H1 (cell line): ENCODE measurements around the gene LCMT1. TPM values are rescaled to one million over a fixed set of nuclear protein-coding genes. Genes with fewer than 3 reads are reported as not detected.

Experiments used
- CTCF ChIA-PET: fragments of 300-600 bp; sonication (Branson Sonifier 250); formaldehyde crosslinking; loops from one replicate; lab custom pipeline; 2021; ENCODE audit not compliant: partially characterized antibody; lab: Charles Lee
- POLR2A ChIA-PET: fragments of 300-600 bp; sonication (Branson Sonifier 250); formaldehyde crosslinking; loops from one replicate; lab custom pipeline; 2021; ENCODE audit warnings: inconsistent platforms; ENCODE audit not compliant: partially characterized antibody; lab: Charles Lee
- DNase-seq, 2 experiments: peaks; one replicate each; pipeline versions ENCODE4 v3.0.0 to v3.0.0-alpha.2; 2010 to 2022; ENCODE audit warnings: low spot score in 2 of 2, low read depth in 1 of 2, mixed read lengths in 1 of 2
- FAIRE-seq: peaks from 2 replicates; lab custom pipeline; 2011; peaks lifted over from hg19 to GRCh38; lab: Jason Lieb, UNC
- H2AFZ ChIP-seq: 2 replicates; pipeline ENCODE4 v1.8.1; 2012; ENCODE audit warnings: low read length, inconsistent platforms
- H2AK5ac ChIP-seq: 2 replicates; pipeline ENCODE4 v1.6.1; 2013; ENCODE audit warnings: low read depth, low read length
- H2BK120ac ChIP-seq: replicated peaks from 2 replicates; pipeline ENCODE3; 2013; ENCODE audit warnings: low read depth, low read length, inconsistent platforms
- H2BK12ac ChIP-seq: 2 replicates; pipeline ENCODE4 v1.6.1; 2013; ENCODE audit warnings: low read depth, low read length
- H2BK15ac ChIP-seq: 2 replicates; pipeline ENCODE4 v1.6.1; 2013; ENCODE audit warnings: low read length
- H2BK20ac ChIP-seq: 2 replicates; pipeline ENCODE4 v1.6.1; 2013; ENCODE audit warnings: low read length
- H2BK5ac ChIP-seq: 2 replicates; pipeline ENCODE4 v1.6.1; 2013; ENCODE audit warnings: low read depth, low read length
- H3K14ac ChIP-seq: 2 replicates; pipeline ENCODE4 v1.6.1; 2013; ENCODE audit warnings: inconsistent platforms; ENCODE audit not compliant: insufficient read length
- H3K18ac ChIP-seq: 2 replicates; pipeline ENCODE4 v1.6.1; 2013; ENCODE audit warnings: low read length; ENCODE audit errors: extremely low read depth
- H3K23ac ChIP-seq: 2 replicates; pipeline ENCODE4 v1.6.1; 2013; ENCODE audit warnings: inconsistent platforms; ENCODE audit not compliant: insufficient read length
- H3K23me2 ChIP-seq: 2 replicates; pipeline ENCODE4 v1.6.1; 2013; ENCODE audit warnings: low read depth, low read length
- H3K27ac ChIP-seq: 2 replicates; pipeline ENCODE4 v1.6.1; 2011; ENCODE audit warnings: low read depth, low read length, inconsistent platforms
- H3K27me3 ChIP-seq, 4 experiments: replicated peaks in 1 of 4; 1 replicate in 1 of 4; 2 replicates in 3 of 4; pipeline versions ENCODE4 v1.6.1 to v1.8.1; 2011 to 2013; ENCODE audit warnings: low read length in 3 of 4, mild to moderate bottlenecking in 3 of 4, inconsistent platforms in 2 of 4, mixed read lengths in 2 of 4, moderate library complexity in 1 of 4; ENCODE audit not compliant: control insufficient read depth in 3 of 4, insufficient read depth in 3 of 4; ENCODE audit errors: extremely low read depth in 1 of 4
- H3K36me3 ChIP-seq, 4 experiments: 2 replicates each; pipeline versions ENCODE4 v1.6.1 to v1.8.1; 2011 to 2013; ENCODE audit warnings: mild to moderate bottlenecking in 4 of 4, low read length in 3 of 4, moderate library complexity in 2 of 4, control low read depth in 1 of 4, inconsistent platforms in 1 of 4; ENCODE audit not compliant: insufficient read depth in 4 of 4, control insufficient read depth in 2 of 4
- H3K4ac ChIP-seq: replicated peaks from 2 replicates; pipeline ENCODE3; 2013; ENCODE audit warnings: low read length, low read depth, mixed read lengths, inconsistent platforms; ENCODE audit not compliant: insufficient read length
- H3K4me1 ChIP-seq, 4 experiments: replicated peaks in 1 of 4; 1 replicate in 1 of 4; 2 replicates in 3 of 4; pipeline versions ENCODE4 v1.6.1 to v1.8.1; 2011 to 2013; ENCODE audit warnings: low read length in 3 of 4, inconsistent platforms in 2 of 4, mixed read lengths in 1 of 4; ENCODE audit not compliant: insufficient read depth in 4 of 4, control insufficient read depth in 3 of 4
- H3K4me2 ChIP-seq, 2 experiments: 2 replicates each; pipeline versions ENCODE4 v1.6.1 to v1.8.1; 2011 to 2013; ENCODE audit warnings: low read depth in 2 of 2, low read length in 2 of 2, control low read depth in 1 of 2, inconsistent platforms in 1 of 2, mild to moderate bottlenecking in 1 of 2; ENCODE audit not compliant: insufficient read depth in 1 of 2
- H3K4me3 ChIP-seq, 4 experiments: fragments of 200-600, 300-600 bp in 1 of 4; sonication (generic), shearing (Covaris generic), sonication (Bioruptor Twin) in 1 of 4; 2 replicates each; pipeline versions ENCODE4 v1.5.1 to v1.8.1; 2011 to 2016; ENCODE audit warnings: low read length in 4 of 4, low read depth in 3 of 4, control low read depth in 2 of 4, inconsistent platforms in 2 of 4, mild to moderate bottlenecking in 2 of 4, mixed read lengths in 1 of 4, moderate library complexity in 1 of 4; ENCODE audit not compliant: insufficient read depth in 2 of 4; ENCODE audit errors: extremely low read depth in 1 of 4
- H3K56ac ChIP-seq: replicated peaks from 2 replicates; pipeline ENCODE3; 2013; ENCODE audit warnings: low read depth, mild to moderate bottlenecking, mixed read lengths, low read length, inconsistent platforms; ENCODE audit not compliant: insufficient read length
- H3K79me1 ChIP-seq: 2 replicates; pipeline ENCODE4 v1.6.1; 2013; ENCODE audit warnings: low read depth, low read length, control low read depth
- H3K79me2 ChIP-seq, 2 experiments: 2 replicates each; pipeline versions ENCODE4 v1.6.1 to v1.8.1; 2012 to 2013; ENCODE audit warnings: low read length in 2 of 2, mild to moderate bottlenecking in 2 of 2, inconsistent platforms in 1 of 2; ENCODE audit not compliant: insufficient read depth in 2 of 2, control insufficient read depth in 1 of 2
- H3K9ac ChIP-seq, 4 experiments: replicated peaks in 1 of 4; 1 replicate in 1 of 4; 2 replicates in 3 of 4; pipeline versions ENCODE4 v1.6.1 to v1.8.1; 2011 to 2013; ENCODE audit warnings: low read depth in 3 of 4, low read length in 3 of 4, control low read depth in 2 of 4, mild to moderate bottlenecking in 2 of 4, moderate library complexity in 2 of 4, inconsistent platforms in 1 of 4; ENCODE audit errors: extremely low read depth in 1 of 4
- H3K9me3 ChIP-seq, 2 experiments: 2 replicates each; pipeline versions ENCODE4 v1.6.1 to v1.8.1; 2012 to 2013; ENCODE audit warnings: mild to moderate bottlenecking in 2 of 2, moderate library complexity in 2 of 2, control low read depth in 1 of 2, inconsistent platforms in 1 of 2, low read depth in 1 of 2, low read length in 1 of 2, mixed read lengths in 1 of 2; ENCODE audit not compliant: insufficient read depth in 2 of 2
- H4K20me1 ChIP-seq, 2 experiments: replicated peaks in 1 of 2; 2 replicates each; pipeline versions ENCODE3 to v1.8.1; 2011 to 2013; ENCODE audit warnings: inconsistent platforms in 2 of 2, low read length in 2 of 2, mild to moderate bottlenecking in 1 of 2; ENCODE audit not compliant: insufficient read depth in 2 of 2, control insufficient read depth in 1 of 2
- H4K5ac ChIP-seq: 2 replicates; pipeline ENCODE4 v1.6.1; 2013; ENCODE audit warnings: low read length, low read depth, mixed read lengths, inconsistent platforms; ENCODE audit not compliant: insufficient read length
- H4K8ac ChIP-seq: 2 replicates; pipeline ENCODE4 v1.8.0; 2013; ENCODE audit warnings: mild to moderate bottlenecking, moderate library complexity, low read length, inconsistent platforms; ENCODE audit not compliant: insufficient read depth; ENCODE audit errors: extremely low read depth
- H4K91ac ChIP-seq: replicated peaks from 2 replicates; pipeline ENCODE3; 2013; ENCODE audit warnings: low read length, mixed read lengths, inconsistent platforms; ENCODE audit not compliant: insufficient read length
- ATF3 ChIP-seq: IDR thresholded peaks from 2 replicates; pipeline ENCODE4 v1.6.1; 2011; ENCODE audit warnings: low read depth, mild to moderate bottlenecking, low read length; ENCODE audit not compliant: insufficient read depth
- BCL11A ChIP-seq, 2 experiments: IDR thresholded peaks; one replicate each; pipeline ENCODE4 v1.6.1; 2011; ENCODE audit warnings: low read depth in 2 of 2, low read length in 2 of 2, mild to moderate bottlenecking in 2 of 2
- CBX8 ChIP-seq: fragments of 300-800, 300-1000 bp; sonication (generic); IDR thresholded peaks from 2 replicates; pipeline ENCODE4 v1.7.1; 2016; ENCODE audit warnings: low read depth, low read length, borderline replicate concordance
- CEBPB ChIP-seq: IDR thresholded peaks from 2 replicates; pipeline ENCODE4 v1.6.1; 2012; ENCODE audit warnings: low read depth, low read length
- CREB1 ChIP-seq: IDR thresholded peaks from 2 replicates; pipeline ENCODE4 v1.6.1; 2012; ENCODE audit warnings: inconsistent platforms
- HDAC6 ChIP-seq: IDR thresholded peaks from one replicate; pipeline ENCODE4 v1.7.1; 2012; ENCODE audit warnings: low read depth, mild to moderate bottlenecking, inconsistent platforms, low read length, moderate library complexity
- JUN ChIP-seq: IDR thresholded peaks from 2 replicates; pipeline ENCODE4 v1.6.1; 2011; ENCODE audit warnings: low read depth, mild to moderate bottlenecking, improper control_type of control experiment, low read length
- NRF1 ChIP-seq: IDR thresholded peaks from 2 replicates; pipeline ENCODE4 v1.6.1; 2011; ENCODE audit warnings: mild to moderate bottlenecking, low read depth, low read length, improper control_type of control experiment
- SIN3A ChIP-seq, 2 experiments: IDR thresholded peaks in 1 of 2; conservative IDR thresholded peaks in 1 of 2; 2 replicates each; pipeline ENCODE4 v1.6.1; 2011 to 2012; ENCODE audit warnings: low read length in 2 of 2, improper control_type of control experiment in 1 of 2, low read depth in 1 of 2, mild to moderate bottlenecking in 1 of 2
- SIRT6 ChIP-seq: IDR thresholded peaks from one replicate; pipeline ENCODE4 v1.7.1; 2012; ENCODE audit warnings: low read length, inconsistent platforms
- SP2 ChIP-seq: IDR thresholded peaks from 2 replicates; pipeline ENCODE4 v1.6.1; 2012; ENCODE audit warnings: mild to moderate bottlenecking, low read length, inconsistent platforms
- TAF7 ChIP-seq: optimal IDR thresholded peaks from 2 replicates; pipeline ENCODE3; 2011; ENCODE audit warnings: low read depth, mild to moderate bottlenecking, inconsistent platforms, low read length, moderate library complexity, borderline replicate concordance
- TCF12 ChIP-seq: IDR thresholded peaks from 2 replicates; pipeline ENCODE4 v1.6.1; 2011; ENCODE audit warnings: low read depth, mild to moderate bottlenecking, low read length
- USF2 ChIP-seq: IDR thresholded peaks from 2 replicates; pipeline ENCODE4 v1.6.1; 2011; ENCODE audit warnings: low read length, improper control_type of control experiment
- WGBS, 2 experiments: shearing (Covaris generic) in 1 of 2; methylation state at CpG; one replicate each; pipeline versions ENCODE4 v1.1.6 to v1.1.7; 2013 to 2015; ENCODE audit warnings: low lambda C conversion rate in 2 of 2, mixed read lengths in 2 of 2, inconsistent platforms in 1 of 2, low coverage in 1 of 2, missing lambda C conversion rate in 1 of 2; ENCODE audit not compliant: insufficient replicate concordance in 2 of 2, insufficient coverage in 1 of 2, insufficient read length in 1 of 2; ENCODE audit errors: extremely low coverage in 1 of 2, missing lambda C conversion rate in 1 of 2; 5-methylcytosine and 5-hydroxymethylcytosine counted together
- polyA plus RNA-seq, 7 experiments: library from polyadenylated mRNA; depleted of rRNA in 3 of 7; stranded (reverse) in 5 of 7; unstranded in 2 of 7; fragments of >200 nt in 5 of 7; fragments of 200-250 nt in 2 of 7; gene quantifications; 1 replicate in 5 of 7; 2 replicates in 1 of 7; 4 replicates in 1 of 7; pipeline versions ENCODE4 v1.2.1 to v1.2.3, GENCODE V29; 2011 to 2013; ENCODE audit warnings: missing spikeins in 2 of 7, mixed read lengths in 2 of 7
- total RNA-seq: library from RNA; stranded (reverse); fragmentation: NEBNext Ultra II Directional; extraction: Animal tissue kit (Norgen Biotek cat#: 25700); gene quantifications from 2 replicates; pipeline ENCODE4 v1.2.1, GENCODE V29; 2021

LCMT1 gene
- total and polyA plus RNA-seq, 2 of the 8 experiments (the other 6 are each of a cell fraction or from before 2014, with no cell fraction given), result 61.0 to 80.8 TPM

GRCh38 chr16:25095636-25096035 is 15.9 kb upstream of the LCMT1 start:
- FAIRE-seq, result no peak
- H3K18ac ChIP-seq, result no peak overlapping the region
- WGBS, 2 experiments, result 90% methylated on average over 4 of the region's 4 CpGs; no CpG with 5 or more reads in 1 of the 2 experiments
- TF ChIP-seq NRF1 (no peak), TCF12 (no peak), CEBPB (no peak), BCL11A (IDR thresholded peaks at IDR 0.05; ENCODE audit: low read depth in 2 of 2, low read length in 2 of 2) (no peak), SIRT6 (no peak), JUN (no peak), USF2 (no peak), HDAC6 (no peak), TAF7 (no peak), CBX8 (no peak), SP2 (no peak), ATF3 (no peak), SIN3A (conservative IDR thresholded peaks at IDR 0.05 in 1 of 2, IDR thresholded peaks at IDR 0.05 in 1 of 2; ENCODE audit: low read depth in 1 of 2, low read length in 2 of 2) (no peak), CREB1 (no peak)

More at GRCh38 chr16:25095636-25096035, 15.9 kb upstream of the LCMT1 start:
- no peak overlapping the region for H2BK15ac ChIP-seq
- no peak overlapping the region for H2AK5ac ChIP-seq
- H4K5ac ChIP-seq, result no peak overlapping the region
- H3K23me2 ChIP-seq, result no peaks in the 10 kb centered on the region
- H3K27ac ChIP-seq, result no peak overlapping the region
- no peaks in the 10 kb centered on the region for H3K79me2 ChIP-seq
- H3K9me3 ChIP-seq, result no peaks in the 10 kb centered on the region
- H2AFZ ChIP-seq, result no peak overlapping the region
- H2BK120ac ChIP-seq, result no peak overlapping the region
- POLR2A ChIA-PET, result no interaction called here
- H3K36me3 ChIP-seq, result no peaks in the 10 kb centered on the region
- no peak overlapping the region for H3K4ac ChIP-seq
- H3K23ac ChIP-seq, result no peak overlapping the region
- H4K91ac ChIP-seq, result no peak overlapping the region
- H3K14ac ChIP-seq, result no peak overlapping the region
- CTCF ChIA-PET, result interaction anchor here (0.5 to 1.1 kb wide), 2 partner anchors 13 to 37 kb away, joined by 3 to 6 read pairs; no protein-coding TSS in a partner anchor
- no peaks in the 10 kb centered on the region for H3K27me3 ChIP-seq
- no peak overlapping the region for H2BK20ac ChIP-seq
- no peak overlapping the region for H3K56ac ChIP-seq
- H2BK5ac ChIP-seq, result no peak overlapping the region
- H3K4me1 ChIP-seq, result no peaks in the 10 kb centered on the region
- no peaks in the 10 kb centered on the region for H3K79me1 ChIP-seq
- peaks cover 0 to 2% of the 10 kb centered on the region in 2 experiments for H4K20me1 ChIP-seq
- no peak overlapping the region for H3K9ac ChIP-seq
- no peak for DNase-seq
- no peak overlapping the region for H4K8ac ChIP-seq
- no peak overlapping the region for H3K4me2 ChIP-seq
- no peak overlapping the region for H2BK12ac ChIP-seq
- no peak overlapping the region for H3K4me3 ChIP-seq
